GM13976 (cell line): Measurements from ENCODE around the gene CISD1.

ENCODE experiments used
- DNase-seq: peaks from one replicate; pipeline ENCODE4 v3.0.0; 2012; ENCODE audit warnings: low spot score
- in situ Hi-C: fragments of 300-500 bp; cut with MboI; formaldehyde crosslinking; loops from one replicate; pipeline ENCODE4 v1.12.0; 2022; ENCODE audit warnings: low sequenced_read_pairs, mixed read lengths, inconsistent platforms; ENCODE audit not compliant: unreplicated experiment
- TF ChIP-seq, protein P1 (sequence below): IDR thresholded peaks from 2 replicates; pipeline ENCODE4 v1.5.1; 2012; ENCODE audit warnings: borderline replicate concordance, mild to moderate bottlenecking; ENCODE audit not compliant: insufficient read depth; ENCODE audit errors: extremely low read depth, missing control alignments, control extremely low read depth

CISD1 gene

DNA sequence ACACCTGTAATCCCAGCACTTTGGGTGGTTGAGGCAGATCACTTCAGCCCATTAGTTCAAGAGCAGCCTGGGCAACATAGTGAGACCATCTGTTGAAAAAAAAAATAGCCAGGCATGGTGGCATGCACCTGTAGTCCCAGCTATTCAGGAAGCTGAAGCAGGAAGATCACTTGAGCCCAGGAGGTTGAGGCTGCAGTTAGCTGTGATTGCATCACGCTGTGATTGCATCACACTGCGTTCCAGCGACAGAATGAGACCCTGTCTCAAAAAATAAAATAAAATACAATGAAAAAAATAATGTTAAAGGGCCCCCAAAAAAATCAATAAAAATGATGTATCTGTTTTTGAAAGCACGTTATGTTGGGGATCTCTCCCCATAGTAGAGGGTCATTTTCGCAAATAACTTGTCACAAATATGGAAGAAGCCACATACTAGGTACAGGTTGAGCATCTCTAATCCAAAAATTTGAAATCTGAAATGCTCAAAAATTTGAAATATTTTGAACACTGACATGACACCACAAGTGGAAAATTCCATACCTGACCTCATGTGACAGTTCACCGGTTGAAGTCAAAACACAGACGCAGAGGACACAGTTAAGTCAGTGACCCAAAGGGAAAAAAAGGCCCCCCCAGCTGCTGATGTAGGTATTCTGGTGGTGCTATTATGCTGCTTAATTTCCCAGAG is 9.5 kb downstream of the CISD1 start:
- DNase-seq: no peak
- TF ChIP-seq, protein P1, sequence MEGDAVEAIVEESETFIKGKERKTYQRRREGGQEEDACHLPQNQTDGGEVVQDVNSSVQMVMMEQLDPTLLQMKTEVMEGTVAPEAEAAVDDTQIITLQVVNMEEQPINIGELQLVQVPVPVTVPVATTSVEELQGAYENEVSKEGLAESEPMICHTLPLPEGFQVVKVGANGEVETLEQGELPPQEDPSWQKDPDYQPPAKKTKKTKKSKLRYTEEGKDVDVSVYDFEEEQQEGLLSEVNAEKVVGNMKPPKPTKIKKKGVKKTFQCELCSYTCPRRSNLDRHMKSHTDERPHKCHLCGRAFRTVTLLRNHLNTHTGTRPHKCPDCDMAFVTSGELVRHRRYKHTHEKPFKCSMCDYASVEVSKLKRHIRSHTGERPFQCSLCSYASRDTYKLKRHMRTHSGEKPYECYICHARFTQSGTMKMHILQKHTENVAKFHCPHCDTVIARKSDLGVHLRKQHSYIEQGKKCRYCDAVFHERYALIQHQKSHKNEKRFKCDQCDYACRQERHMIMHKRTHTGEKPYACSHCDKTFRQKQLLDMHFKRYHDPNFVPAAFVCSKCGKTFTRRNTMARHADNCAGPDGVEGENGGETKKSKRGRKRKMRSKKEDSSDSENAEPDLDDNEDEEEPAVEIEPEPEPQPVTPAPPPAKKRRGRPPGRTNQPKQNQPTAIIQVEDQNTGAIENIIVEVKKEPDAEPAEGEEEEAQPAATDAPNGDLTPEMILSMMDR: no peak
- in situ Hi-C loops: no loop called here

DNA sequence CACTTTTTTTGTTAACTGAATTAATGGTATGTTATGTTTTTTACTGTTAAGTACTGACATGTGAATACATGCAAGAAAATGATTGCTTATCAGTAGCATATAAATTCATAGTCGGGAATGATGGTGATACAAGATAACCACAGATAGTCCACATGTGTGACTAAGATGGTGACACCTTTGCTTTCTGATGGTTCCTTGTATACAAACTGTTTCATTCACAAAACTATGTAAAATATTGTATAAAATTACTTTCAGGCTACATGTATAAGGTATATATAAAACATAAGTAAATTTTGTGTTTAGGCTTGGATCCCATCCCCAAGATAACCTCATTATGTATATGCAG is 10.0 kb downstream of the CISD1 start:
- TF ChIP-seq, protein P1: no peak
- DNase-seq: no peak
- in situ Hi-C loops: no loop called here

DNA sequence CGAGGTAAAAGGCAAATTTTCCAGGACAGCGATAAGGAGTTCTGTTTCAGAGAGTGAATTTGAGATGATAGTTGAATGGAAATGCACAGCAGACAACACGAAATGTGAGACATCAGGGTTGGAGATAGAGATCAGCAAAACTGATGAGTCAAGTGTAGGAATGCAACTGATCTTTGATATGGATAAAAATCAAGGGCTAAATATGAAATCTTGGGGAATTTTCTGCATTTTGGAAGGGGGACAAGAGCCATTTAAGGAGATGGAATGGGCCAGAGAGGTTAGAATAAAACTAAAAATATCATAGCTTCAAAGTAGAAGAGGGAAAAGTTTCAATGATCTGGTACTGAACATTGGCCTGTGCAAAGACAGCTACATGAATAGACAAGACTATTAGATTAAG is 11.5 kb downstream of the CISD1 start:
- in situ Hi-C loops: no loop called here

GRCh38 chr10:58281092-58281752 is 12.3 kb downstream of the CISD1 start:
- TF ChIP-seq, protein P1: no peak
- in situ Hi-C loops: no loop called here
- no peak for DNase-seq

More for the DNA sequence above, 11.5 kb downstream of the CISD1 start:
- TF ChIP-seq, protein P1: no peak
- DNase-seq: no peak

GRCh38 chr10:58282615-58283014 is 13.7 kb downstream of the CISD1 start:
- TF ChIP-seq, protein P1: no peak
- in situ Hi-C loops: no loop called here
- DNase-seq: peak; percentile 60

GRCh38 chr10:58291538-58292174 is 22.7 kb downstream of the CISD1 start:
- TF ChIP-seq, protein P1: peak; percentile 45
- peak; percentile 46 for DNase-seq
- in situ Hi-C loops: loop anchor here (5.0 kb wide), 1 partner anchor 104 kb away; no protein-coding TSS in a partner anchor
